ENCODE results near the gene FLRT2.

Gene FLRT2

GRCh38 chr14:85516239-85517113, 13.5 kb upstream of the FLRT2 start:
- Histone ChIP-seq H3K4me3 (ENCODE audit: low read depth in 1 of 2, low read length in 2 of 2) (no peak overlapping the region), H3K36me3 (ENCODE audit: control insufficient read depth in 1 of 2, insufficient read depth in 2 of 2, low read length in 2 of 2) (no peaks in the 10 kb centered on the region), H3K9me3 (ENCODE audit: control insufficient read depth in 1 of 2, low read length in 2 of 2) (peaks cover 0 to 4% of the 10 kb centered on the region in 2 donors), H3K27ac (ENCODE audit: low read depth, low read length) (no peak overlapping the region), H3K27me3 (ENCODE audit: control insufficient read depth in 1 of 2, insufficient read depth in 2 of 2, low read length in 2 of 2) (no peaks in the 10 kb centered on the region), H3K4me1 (ENCODE audit: control insufficient read depth in 1 of 2, insufficient read depth in 2 of 2, low read length in 2 of 2) (no peaks in the 10 kb centered on the region), H3K9ac (ENCODE audit: low read depth in 1 of 2, low read length in 2 of 2) (no peak overlapping the region)

DNA sequence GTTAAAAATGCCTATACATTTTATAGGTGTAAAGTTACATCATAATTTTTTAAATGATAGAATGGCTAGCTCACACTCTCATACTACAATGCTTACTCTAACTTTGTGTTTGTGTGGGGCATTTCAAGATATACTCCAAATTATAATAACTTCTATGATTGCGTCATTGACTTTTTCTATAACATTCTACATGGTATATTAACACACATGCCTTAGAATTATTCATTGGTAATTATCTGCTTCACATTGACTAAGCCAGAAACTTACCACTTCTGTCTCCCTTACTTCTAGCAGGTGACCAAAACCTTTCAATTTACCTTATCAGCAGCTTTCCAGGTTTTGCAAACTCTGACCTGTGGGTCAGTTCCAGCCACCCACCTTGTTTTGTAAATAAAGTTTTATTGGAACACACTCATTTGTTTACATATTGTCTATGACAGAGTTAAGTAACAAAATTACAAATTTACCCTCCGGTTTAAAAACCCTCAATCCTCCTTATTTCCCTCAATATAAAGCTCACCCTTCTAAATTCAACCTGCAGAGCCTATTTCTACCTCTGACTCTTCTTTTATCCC, 12.7 kb upstream of the FLRT2 start:
- Histone ChIP-seq H3K27me3 (ENCODE audit: control insufficient read depth in 1 of 2, insufficient read depth in 2 of 2, low read length in 2 of 2) (no peaks in the 10 kb centered on the region), H3K4me3 (ENCODE audit: low read depth in 1 of 2, low read length in 2 of 2) (no peak overlapping the region), H3K9me3 (ENCODE audit: control insufficient read depth in 1 of 2, low read length in 2 of 2) (peaks cover 0 to 4% of the 10 kb centered on the region in 2 donors), H3K36me3 (ENCODE audit: control insufficient read depth in 1 of 2, insufficient read depth in 2 of 2, low read length in 2 of 2) (no peaks in the 10 kb centered on the region), H3K27ac (ENCODE audit: low read depth, low read length) (no peak overlapping the region), H3K9ac (ENCODE audit: low read depth in 1 of 2, low read length in 2 of 2) (no peak overlapping the region), H3K4me1 (ENCODE audit: control insufficient read depth in 1 of 2, insufficient read depth in 2 of 2, low read length in 2 of 2) (no peaks in the 10 kb centered on the region)

- H3K27me3 ChIP-seq (ENCODE audit: control insufficient read depth in 1 of 2, insufficient read depth in 2 of 2, low read length in 2 of 2), result no peaks in the 10 kb centered on the region
- H3K4me3 ChIP-seq (ENCODE audit: low read depth in 1 of 2, low read length in 2 of 2), result no peak overlapping the region
- peaks cover 0 to 2% of the 10 kb centered on the region in 2 donors for H3K9me3 ChIP-seq (ENCODE audit: control insufficient read depth in 1 of 2, low read length in 2 of 2)
- no peak overlapping the region for H3K9ac ChIP-seq (ENCODE audit: low read depth in 1 of 2, low read length in 2 of 2)
- no peak overlapping the region for H3K27ac ChIP-seq (ENCODE audit: low read depth, low read length)
- H3K4me1 ChIP-seq (ENCODE audit: control insufficient read depth in 1 of 2, insufficient read depth in 2 of 2, low read length in 2 of 2), result no peaks in the 10 kb centered on the region
- no peaks in the 10 kb centered on the region for H3K36me3 ChIP-seq (ENCODE audit: control insufficient read depth in 1 of 2, insufficient read depth in 2 of 2, low read length in 2 of 2)
These were observed 10.2 kb upstream of the FLRT2 start for GRCh38 chr14:85519661-85520305.

DNA sequence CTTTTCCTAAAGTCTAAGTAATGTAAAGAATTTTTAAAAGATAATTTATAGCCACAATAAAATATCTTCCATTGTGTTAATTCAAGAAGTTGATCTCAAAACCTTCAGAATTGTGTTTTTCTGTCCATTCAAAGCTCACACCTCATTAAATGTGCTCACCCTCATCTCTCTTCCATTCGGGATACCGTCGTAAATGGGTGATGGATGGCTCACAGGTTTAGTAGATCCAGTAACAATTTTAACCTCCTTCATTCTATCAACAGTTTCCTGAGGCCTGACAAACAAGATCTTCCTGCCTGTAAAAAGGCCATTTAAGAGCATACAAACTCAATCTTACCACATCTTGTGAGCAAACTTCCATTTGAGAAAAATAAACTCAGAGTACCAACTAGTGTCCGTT, 9.4 kb upstream of the FLRT2 start:
- H3K4me3 ChIP-seq (ENCODE audit: low read depth in 1 of 2, low read length in 2 of 2), result no peak overlapping the region
- no peak overlapping the region for H3K27ac ChIP-seq (ENCODE audit: low read depth, low read length)
- no peak overlapping the region for H3K9ac ChIP-seq (ENCODE audit: low read depth in 1 of 2, low read length in 2 of 2)
- no peaks in the 10 kb centered on the region for H3K27me3 ChIP-seq (ENCODE audit: control insufficient read depth in 1 of 2, insufficient read depth in 2 of 2, low read length in 2 of 2)
- no peaks in the 10 kb centered on the region for H3K36me3 ChIP-seq (ENCODE audit: control insufficient read depth in 1 of 2, insufficient read depth in 2 of 2, low read length in 2 of 2)
- no peaks in the 10 kb centered on the region for H3K4me1 ChIP-seq (ENCODE audit: control insufficient read depth in 1 of 2, insufficient read depth in 2 of 2, low read length in 2 of 2)
- peaks cover 0 to 2% of the 10 kb centered on the region in 2 donors for H3K9me3 ChIP-seq (ENCODE audit: control insufficient read depth in 1 of 2, low read length in 2 of 2)

- H3K36me3 ChIP-seq (ENCODE audit: control insufficient read depth in 1 of 2, insufficient read depth in 2 of 2, low read length in 2 of 2), result no peaks in the 10 kb centered on the region
- H3K27ac ChIP-seq (ENCODE audit: low read depth, low read length), result no peak overlapping the region
- H3K27me3 ChIP-seq (ENCODE audit: control insufficient read depth in 1 of 2, insufficient read depth in 2 of 2, low read length in 2 of 2), result no peaks in the 10 kb centered on the region
- no peaks in the 10 kb centered on the region for H3K9me3 ChIP-seq (ENCODE audit: control insufficient read depth in 1 of 2, low read length in 2 of 2)
- H3K4me1 ChIP-seq (ENCODE audit: control insufficient read depth in 1 of 2, insufficient read depth in 2 of 2, low read length in 2 of 2), result no peaks in the 10 kb centered on the region
- no peak overlapping the region for H3K9ac ChIP-seq (ENCODE audit: low read depth in 1 of 2, low read length in 2 of 2)
- H3K4me3 ChIP-seq (ENCODE audit: low read depth in 1 of 2, low read length in 2 of 2), result no peak overlapping the region
These were observed 6.3 kb upstream of the FLRT2 start for GRCh38 chr14:85523624-85524023.

- no peak overlapping the region for H3K4me3 ChIP-seq (ENCODE audit: low read depth in 1 of 2, low read length in 2 of 2)
- H3K4me1 ChIP-seq (ENCODE audit: control insufficient read depth in 1 of 2, insufficient read depth in 2 of 2, low read length in 2 of 2), result peaks cover 0 to 3% of the 10 kb centered on the region in 2 donors
- H3K9me3 ChIP-seq (ENCODE audit: control insufficient read depth in 1 of 2, low read length in 2 of 2), result peaks cover 0 to 11% of the 10 kb centered on the region in 2 donors
- no peaks in the 10 kb centered on the region for H3K36me3 ChIP-seq (ENCODE audit: control insufficient read depth in 1 of 2, insufficient read depth in 2 of 2, low read length in 2 of 2)
- peaks cover 5 to 11% of the 10 kb centered on the region in 2 donors for H3K27me3 ChIP-seq (ENCODE audit: control insufficient read depth in 1 of 2, insufficient read depth in 2 of 2, low read length in 2 of 2)
- no peak overlapping the region for H3K9ac ChIP-seq (ENCODE audit: low read depth in 1 of 2, low read length in 2 of 2)
- no peak overlapping the region for H3K27ac ChIP-seq (ENCODE audit: low read depth, low read length)
These were observed 2.9 kb upstream of the FLRT2 start for GRCh38 chr14:85527006-85527405.

- H3K27me3 ChIP-seq (ENCODE audit: control insufficient read depth in 1 of 2, insufficient read depth in 2 of 2, low read length in 2 of 2), result peaks cover 5 to 16% of the 10 kb centered on the region in 2 donors
- peaks cover 0 to 11% of the 10 kb centered on the region in 2 donors for H3K9me3 ChIP-seq (ENCODE audit: control insufficient read depth in 1 of 2, low read length in 2 of 2)
- no peak overlapping the region for H3K9ac ChIP-seq (ENCODE audit: low read depth in 1 of 2, low read length in 2 of 2)
- no peaks in the 10 kb centered on the region for H3K36me3 ChIP-seq (ENCODE audit: control insufficient read depth in 1 of 2, insufficient read depth in 2 of 2, low read length in 2 of 2)
- H3K4me3 ChIP-seq (ENCODE audit: low read depth in 1 of 2, low read length in 2 of 2), result no peak overlapping the region
- H3K27ac ChIP-seq (ENCODE audit: low read depth, low read length), result no peak overlapping the region
- H3K4me1 ChIP-seq (ENCODE audit: control insufficient read depth in 1 of 2, insufficient read depth in 2 of 2, low read length in 2 of 2), result peaks cover 3% of the 10 kb centered on the region in 2 donors
These were observed 2.4 kb upstream of the FLRT2 start for GRCh38 chr14:85527445-85528035.

GRCh38 chr14:85528080-85528896, 1.7 kb upstream of the FLRT2 start:
- Histone ChIP-seq H3K4me1 (ENCODE audit: control insufficient read depth in 1 of 2, insufficient read depth in 2 of 2, low read length in 2 of 2) (peaks cover 3 to 5% of the 10 kb centered on the region in 2 donors), H3K9me3 (ENCODE audit: control insufficient read depth in 1 of 2, low read length in 2 of 2) (peaks cover 0 to 11% of the 10 kb centered on the region in 2 donors), H3K4me3 (ENCODE audit: low read depth in 1 of 2, low read length in 2 of 2) (peak overlapping the region in 1 of 2 donors; percentile 56), H3K27ac (ENCODE audit: low read depth, low read length) (no peak overlapping the region), H3K27me3 (ENCODE audit: control insufficient read depth in 1 of 2, insufficient read depth in 2 of 2, low read length in 2 of 2) (peaks cover 5 to 18% of the 10 kb centered on the region in 2 donors), H3K36me3 (ENCODE audit: control insufficient read depth in 1 of 2, insufficient read depth in 2 of 2, low read length in 2 of 2) (no peaks in the 10 kb centered on the region), H3K9ac (ENCODE audit: low read depth in 1 of 2, low read length in 2 of 2) (no peak overlapping the region)

DNA sequence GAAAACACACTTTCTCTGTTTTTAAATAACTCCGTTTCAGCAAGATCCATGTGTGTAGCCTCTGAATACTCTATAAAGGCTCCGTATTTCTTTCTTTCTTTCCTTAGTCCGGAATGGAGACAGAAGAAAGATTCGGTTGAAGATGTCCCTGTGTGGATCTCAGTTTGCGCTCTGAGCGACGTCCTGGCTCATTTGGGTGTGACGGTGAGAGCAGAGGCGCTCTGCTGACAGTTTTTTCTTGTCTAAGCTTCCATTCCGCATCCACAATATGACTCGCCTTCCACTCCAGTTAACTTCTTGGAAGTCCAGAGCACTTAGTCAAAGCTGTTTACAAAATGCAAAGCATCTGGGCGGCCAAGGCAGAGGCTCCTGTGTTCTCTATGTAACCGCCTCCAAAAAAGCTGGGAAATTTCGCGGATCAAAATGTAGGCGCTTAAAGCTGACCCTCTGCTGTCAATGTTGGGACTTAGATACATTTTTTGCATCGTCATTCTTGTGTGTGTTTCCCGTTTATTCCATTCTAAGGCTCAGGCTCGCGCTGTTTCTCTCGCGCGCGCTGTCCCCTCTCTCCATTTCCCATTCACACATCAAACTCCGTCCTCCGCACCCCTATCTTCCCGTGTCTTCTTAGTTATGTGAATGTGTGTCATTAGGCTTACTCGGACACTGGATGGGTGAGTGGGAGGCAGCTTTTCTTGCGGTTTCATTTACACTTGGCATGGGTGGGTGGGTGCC, 880 bp upstream of the FLRT2 start:
- Histone ChIP-seq H3K9ac (ENCODE audit: low read depth in 1 of 2, low read length in 2 of 2) (no peak overlapping the region), H3K27me3 (ENCODE audit: control insufficient read depth in 1 of 2, insufficient read depth in 2 of 2, low read length in 2 of 2) (peaks cover 5 to 20% of the 10 kb centered on the region in 2 donors), H3K4me1 (ENCODE audit: control insufficient read depth in 1 of 2, insufficient read depth in 2 of 2, low read length in 2 of 2) (peaks cover 3 to 5% of the 10 kb centered on the region in 2 donors), H3K36me3 (ENCODE audit: control insufficient read depth in 1 of 2, insufficient read depth in 2 of 2, low read length in 2 of 2) (no peaks in the 10 kb centered on the region), H3K27ac (ENCODE audit: low read depth, low read length) (no peak overlapping the region), H3K9me3 (ENCODE audit: control insufficient read depth in 1 of 2, low read length in 2 of 2) (peaks cover 0 to 11% of the 10 kb centered on the region in 2 donors), H3K4me3 (ENCODE audit: low read depth in 1 of 2, low read length in 2 of 2) (peak overlapping the region; percentile 41 to 56)
